Measurements from ENCODE around the gene ATRNL1.
"Not testable (repeated sequence)": the region's sequence is repeated elsewhere in the genome, so short reads cannot be mapped to it uniquely, and the experiment has no call there.

Gene ATRNL1

GRCh38 chr10:115503546-115503945 is 410.4 kb downstream of the ATRNL1 start:
- no peaks in the 10 kb centered on the region for H3K79me2 ChIP-seq (ENCODE audit: insufficient read depth, low read length)
- no peaks in the 10 kb centered on the region for H3K9me2 ChIP-seq (ENCODE audit: low read depth, low read length)
- no peak overlapping the region for H3K4me2 ChIP-seq (ENCODE audit: low read length)
- H3K27ac ChIP-seq (ENCODE audit: low read depth, low read length, poor library complexity, severe bottlenecking): no peak overlapping the region
- H3K4me3 ChIP-seq (ENCODE audit: low read depth, low read length, poor library complexity, severe bottlenecking): no peak overlapping the region
- no peaks in the 10 kb centered on the region for H3K36me3 ChIP-seq (ENCODE audit: insufficient read depth, low read length)
- no peak overlapping the region for H2AFZ ChIP-seq (ENCODE audit: low read length)
- no peak overlapping the region for H3K9ac ChIP-seq (ENCODE audit: low read length)
- H3K27me3 ChIP-seq (ENCODE audit: insufficient read depth, low read length): no peaks in the 10 kb centered on the region
- H3K4me1 ChIP-seq (ENCODE audit: insufficient read depth, low read length, severe bottlenecking): no peaks in the 10 kb centered on the region
- no peaks in the 10 kb centered on the region for H4K20me1 ChIP-seq (ENCODE audit: insufficient read depth, low read length)
- peaks cover 6% of the 10 kb centered on the region; the same call in 1 of the 2 replicates for H3K9me3 ChIP-seq (ENCODE audit: low read length)
- H3F3A ChIP-seq (ENCODE audit: insufficient read depth, low read length): no peaks in the 10 kb centered on the region
- TF ChIP-seq, protein P1, sequence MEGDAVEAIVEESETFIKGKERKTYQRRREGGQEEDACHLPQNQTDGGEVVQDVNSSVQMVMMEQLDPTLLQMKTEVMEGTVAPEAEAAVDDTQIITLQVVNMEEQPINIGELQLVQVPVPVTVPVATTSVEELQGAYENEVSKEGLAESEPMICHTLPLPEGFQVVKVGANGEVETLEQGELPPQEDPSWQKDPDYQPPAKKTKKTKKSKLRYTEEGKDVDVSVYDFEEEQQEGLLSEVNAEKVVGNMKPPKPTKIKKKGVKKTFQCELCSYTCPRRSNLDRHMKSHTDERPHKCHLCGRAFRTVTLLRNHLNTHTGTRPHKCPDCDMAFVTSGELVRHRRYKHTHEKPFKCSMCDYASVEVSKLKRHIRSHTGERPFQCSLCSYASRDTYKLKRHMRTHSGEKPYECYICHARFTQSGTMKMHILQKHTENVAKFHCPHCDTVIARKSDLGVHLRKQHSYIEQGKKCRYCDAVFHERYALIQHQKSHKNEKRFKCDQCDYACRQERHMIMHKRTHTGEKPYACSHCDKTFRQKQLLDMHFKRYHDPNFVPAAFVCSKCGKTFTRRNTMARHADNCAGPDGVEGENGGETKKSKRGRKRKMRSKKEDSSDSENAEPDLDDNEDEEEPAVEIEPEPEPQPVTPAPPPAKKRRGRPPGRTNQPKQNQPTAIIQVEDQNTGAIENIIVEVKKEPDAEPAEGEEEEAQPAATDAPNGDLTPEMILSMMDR (IDR thresholded peaks at IDR 0.05; ENCODE audit: low read length): no peak
- no peak for TF ChIP-seq EZH2 (IDR thresholded peaks at IDR 0.05; ENCODE audit: borderline replicate concordance, low read length)

GRCh38 chr10:115514895-115515294 is 421.7 kb downstream of the ATRNL1 start:
- no peak overlapping the region for H3K4me2 ChIP-seq (ENCODE audit: low read length)
- H3K4me1 ChIP-seq (ENCODE audit: insufficient read depth, low read length, severe bottlenecking): no peaks in the 10 kb centered on the region
- no peaks in the 10 kb centered on the region for H3K27me3 ChIP-seq (ENCODE audit: insufficient read depth, low read length)
- no peak overlapping the region for H3K9ac ChIP-seq (ENCODE audit: low read length)
- no peaks in the 10 kb centered on the region for H3K79me2 ChIP-seq (ENCODE audit: insufficient read depth, low read length)
- H3K9me2 ChIP-seq (ENCODE audit: low read depth, low read length): no peaks in the 10 kb centered on the region
- H3K4me3 ChIP-seq (ENCODE audit: low read depth, low read length, poor library complexity, severe bottlenecking): no peak overlapping the region
- H2AFZ ChIP-seq (ENCODE audit: low read length): no peak overlapping the region
- H3K36me3 ChIP-seq (ENCODE audit: insufficient read depth, low read length): no peaks in the 10 kb centered on the region
- TF ChIP-seq, protein P1 (IDR thresholded peaks at IDR 0.05; ENCODE audit: low read length): no peak
- TF ChIP-seq EZH2 (IDR thresholded peaks at IDR 0.05; ENCODE audit: borderline replicate concordance, low read length): no peak
- no peaks in the 10 kb centered on the region for H3F3A ChIP-seq (ENCODE audit: insufficient read depth, low read length)
- H4K20me1 ChIP-seq (ENCODE audit: insufficient read depth, low read length): no peaks in the 10 kb centered on the region
- no peak overlapping the region for H3K27ac ChIP-seq (ENCODE audit: low read depth, low read length, poor library complexity, severe bottlenecking)
- no peaks in the 10 kb centered on the region for H3K9me3 ChIP-seq (ENCODE audit: low read length)

DNA sequence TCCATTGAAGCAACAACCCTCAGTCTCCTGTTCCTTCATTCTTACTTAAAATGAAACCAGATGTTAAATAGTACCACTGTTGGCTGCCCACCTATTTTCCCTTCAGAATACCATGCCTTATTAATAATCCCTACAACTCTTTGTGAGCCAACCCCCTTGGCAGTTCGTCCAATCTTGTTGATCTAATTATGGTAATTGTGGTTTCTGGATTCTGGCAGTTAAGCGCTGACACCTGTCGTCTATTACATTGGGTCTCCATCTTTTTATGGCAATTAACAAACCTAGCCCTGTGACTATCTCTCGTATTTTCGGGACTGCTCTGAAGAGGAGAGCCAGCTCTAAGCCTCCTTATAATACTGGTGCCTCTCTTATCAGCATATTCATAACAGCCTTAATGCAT is 432.0 kb downstream of the ATRNL1 start:
- H2AFZ ChIP-seq (ENCODE audit: low read length): no peak overlapping the region
- H3K9ac ChIP-seq (ENCODE audit: low read length): no peak overlapping the region
- H3K27me3 ChIP-seq (ENCODE audit: insufficient read depth, low read length): no peaks in the 10 kb centered on the region
- no peak overlapping the region for H3K4me3 ChIP-seq (ENCODE audit: low read depth, low read length, poor library complexity, severe bottlenecking)
- H3K27ac ChIP-seq (ENCODE audit: low read depth, low read length, poor library complexity, severe bottlenecking): no peak overlapping the region
- no peaks in the 10 kb centered on the region for H3K4me1 ChIP-seq (ENCODE audit: insufficient read depth, low read length, severe bottlenecking)
- H3K9me2 ChIP-seq (ENCODE audit: low read depth, low read length): no peaks in the 10 kb centered on the region
- no peaks in the 10 kb centered on the region for H3K9me3 ChIP-seq (ENCODE audit: low read length)
- H3K4me2 ChIP-seq (ENCODE audit: low read length): no peak overlapping the region
- no peaks in the 10 kb centered on the region for H3K79me2 ChIP-seq (ENCODE audit: insufficient read depth, low read length)
- no peaks in the 10 kb centered on the region for H3F3A ChIP-seq (ENCODE audit: insufficient read depth, low read length)
- H4K20me1 ChIP-seq (ENCODE audit: insufficient read depth, low read length): no peaks in the 10 kb centered on the region
- H3K36me3 ChIP-seq (ENCODE audit: insufficient read depth, low read length): no peaks in the 10 kb centered on the region
- no peak for TF ChIP-seq EZH2 (IDR thresholded peaks at IDR 0.05; ENCODE audit: borderline replicate concordance, low read length)
- TF ChIP-seq, protein P1 (IDR thresholded peaks at IDR 0.05; ENCODE audit: low read length): no peak

DNA sequence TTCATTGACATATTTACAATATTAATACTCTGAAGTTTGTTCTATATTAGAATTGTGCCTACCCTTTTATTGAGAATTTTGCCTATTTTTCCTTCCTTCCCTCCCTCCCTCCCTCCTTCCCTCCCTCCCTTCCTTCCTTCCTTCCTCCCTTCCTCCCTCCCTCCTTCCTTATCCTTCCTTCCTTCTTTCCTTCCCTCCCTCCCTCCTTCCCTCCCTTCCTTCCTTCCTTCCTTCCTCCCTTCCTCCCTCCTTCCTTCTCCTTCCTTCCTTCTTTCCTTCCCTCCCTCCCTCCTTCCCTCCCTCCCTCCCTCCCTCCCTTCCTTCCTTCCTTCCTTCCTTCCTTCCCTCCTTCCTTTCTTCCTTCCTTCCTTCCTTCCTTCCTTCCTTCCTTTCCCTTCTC is 434.5 kb downstream of the ATRNL1 start:
- not testable (repeated sequence) for H2AFZ ChIP-seq (ENCODE audit: low read length); H3K4me1 ChIP-seq (ENCODE audit: insufficient read depth, low read length, severe bottlenecking); H3K9me3 ChIP-seq (ENCODE audit: low read length); H3K4me3 ChIP-seq (ENCODE audit: low read depth, low read length, poor library complexity, severe bottlenecking); H3K4me2 ChIP-seq (ENCODE audit: low read length); H3K36me3 ChIP-seq (ENCODE audit: insufficient read depth, low read length); H3K9me2 ChIP-seq (ENCODE audit: low read depth, low read length); H4K20me1 ChIP-seq (ENCODE audit: insufficient read depth, low read length); H3K79me2 ChIP-seq (ENCODE audit: insufficient read depth, low read length); H3K27me3 ChIP-seq (ENCODE audit: insufficient read depth, low read length); H3K9ac ChIP-seq (ENCODE audit: low read length); H3F3A ChIP-seq (ENCODE audit: insufficient read depth, low read length); H3K27ac ChIP-seq (ENCODE audit: low read depth, low read length, poor library complexity, severe bottlenecking)

DNA sequence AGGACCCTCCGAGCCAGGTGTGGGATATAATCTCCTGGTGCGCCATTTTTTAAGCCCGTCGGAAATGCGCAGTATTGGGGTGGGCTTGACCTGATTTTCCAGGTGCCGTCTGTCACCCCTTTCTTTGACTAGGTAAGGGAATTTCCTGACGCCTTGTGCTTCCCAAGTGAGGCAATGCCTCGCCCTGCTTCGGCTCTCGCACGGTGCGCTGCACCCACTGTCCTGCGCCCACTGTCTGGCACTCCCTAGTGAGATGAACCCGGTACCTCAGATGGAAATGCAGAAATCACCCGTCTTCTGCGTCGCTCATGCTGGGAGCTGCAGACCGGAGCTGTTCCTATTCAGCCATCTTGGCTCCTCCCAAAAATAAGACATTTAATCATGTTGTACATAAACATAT is 443.2 kb downstream of the ATRNL1 start:
- not testable (repeated sequence) for H3K9ac ChIP-seq (ENCODE audit: low read length); H3K9me3 ChIP-seq (ENCODE audit: low read length); H3K4me1 ChIP-seq (ENCODE audit: insufficient read depth, low read length, severe bottlenecking); H3K9me2 ChIP-seq (ENCODE audit: low read depth, low read length); H3F3A ChIP-seq (ENCODE audit: insufficient read depth, low read length); H3K4me3 ChIP-seq (ENCODE audit: low read depth, low read length, poor library complexity, severe bottlenecking); H3K27me3 ChIP-seq (ENCODE audit: insufficient read depth, low read length); H2AFZ ChIP-seq (ENCODE audit: low read length); H3K79me2 ChIP-seq (ENCODE audit: insufficient read depth, low read length); H3K36me3 ChIP-seq (ENCODE audit: insufficient read depth, low read length); H3K4me2 ChIP-seq (ENCODE audit: low read length); H4K20me1 ChIP-seq (ENCODE audit: insufficient read depth, low read length); H3K27ac ChIP-seq (ENCODE audit: low read depth, low read length, poor library complexity, severe bottlenecking)

Measured in OCI-LY1 (cell line).